Mesothelial cell of epicardium (in vitro differentiated cells): ENCODE data around the gene MAD1L1. TPM values are rescaled to one million over a fixed set of nuclear protein-coding genes. Genes with fewer than 3 reads are reported as not detected.

Experiments used
- DNase-seq, 2 experiments: peaks; one replicate each; pipeline ENCODE4 v3.0.0; 2021; ENCODE audit warnings: low spot score in 2 of 2; ENCODE audit not compliant: unreplicated experiment in 2 of 2
- H3K27ac Mint-ChIP-seq: 2 replicates; pipeline ENCODE4 v1.8.0; 2021; ENCODE audit warnings: mixed read lengths
- H3K27me3 Mint-ChIP-seq: 2 replicates; pipeline ENCODE4 v1.8.0; 2021; ENCODE audit warnings: low read depth, mixed read lengths
- H3K36me3 Mint-ChIP-seq: 2 replicates; pipeline ENCODE4 v1.8.0; 2021; ENCODE audit warnings: mixed read lengths
- H3K4me1 Mint-ChIP-seq: 2 replicates; pipeline ENCODE4 v1.8.0; 2021; ENCODE audit warnings: mixed read lengths
- H3K4me3 Mint-ChIP-seq: 2 replicates; pipeline ENCODE4 v1.8.0; 2021; ENCODE audit warnings: mild to moderate bottlenecking, moderate library complexity, mixed read lengths
- H3K9me3 Mint-ChIP-seq: 2 replicates; pipeline ENCODE4 v1.8.0; 2021; ENCODE audit warnings: mixed read lengths
- total RNA-seq: library from RNA; stranded (reverse); gene quantifications from 3 replicates; pipeline ENCODE4 v1.2.1, GENCODE V29; 2021
- TF ChIP-seq, protein P1 (sequence below): fragments of 200-600 bp; sonication (generic); IDR thresholded peaks from one replicate; pipeline ENCODE4 v1.5.0; 2021; ENCODE audit warnings: antibody characterized with exemption; ENCODE audit not compliant: unreplicated experiment

MAD1L1 gene
- total RNA-seq, 1 donor from 2014 or later: 45.0 TPM

DNA sequence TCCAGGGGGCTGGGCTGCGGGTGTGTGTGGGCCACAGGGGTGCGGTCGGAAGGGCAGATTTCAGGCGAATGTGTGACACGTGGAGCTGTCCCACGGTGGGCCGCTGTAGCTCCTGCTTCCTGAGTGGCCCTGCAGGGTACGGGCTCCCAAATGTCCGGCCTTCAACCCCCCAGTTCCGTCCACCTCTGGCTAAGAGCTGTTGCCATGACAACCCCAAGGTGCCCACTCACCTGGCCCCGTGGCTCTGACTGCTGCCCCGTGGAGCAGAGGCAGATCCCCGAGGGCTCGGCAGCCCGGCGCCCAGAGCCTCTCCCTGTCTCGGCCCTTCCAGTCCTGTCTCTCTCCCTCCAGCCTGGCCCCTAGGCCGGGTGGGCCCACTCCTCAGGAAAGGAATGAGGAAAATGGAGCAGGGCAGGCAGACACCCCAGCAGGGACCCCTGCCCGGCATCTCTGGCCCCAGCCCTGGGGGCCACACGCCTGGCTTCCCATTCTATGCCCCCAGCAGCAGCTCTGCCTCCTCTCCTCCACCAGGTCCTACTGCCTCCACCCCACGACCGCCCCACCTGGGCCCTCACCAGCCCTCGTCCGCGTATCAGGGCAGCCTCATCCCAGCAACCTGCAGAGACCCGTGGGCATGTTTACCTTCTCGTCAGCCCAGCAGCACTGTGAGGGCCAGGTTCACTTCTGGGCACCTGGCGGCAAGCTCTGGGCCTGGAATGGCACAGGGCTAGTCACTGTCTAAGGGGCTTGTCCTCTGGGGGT lies 347.1 kb downstream of the MAD1L1 start:
- Mint-ChIP-seq H3K27ac (no peak overlapping the region), H3K4me1 (no peaks in the 10 kb centered on the region), H3K9me3 (no peaks in the 10 kb centered on the region), H3K36me3 (peaks cover 13% of the 10 kb centered on the region), H3K27me3 (no peaks in the 10 kb centered on the region), H3K4me3 (no peak overlapping the region)
- DNase-seq: no peak
- TF ChIP-seq, protein P1, sequence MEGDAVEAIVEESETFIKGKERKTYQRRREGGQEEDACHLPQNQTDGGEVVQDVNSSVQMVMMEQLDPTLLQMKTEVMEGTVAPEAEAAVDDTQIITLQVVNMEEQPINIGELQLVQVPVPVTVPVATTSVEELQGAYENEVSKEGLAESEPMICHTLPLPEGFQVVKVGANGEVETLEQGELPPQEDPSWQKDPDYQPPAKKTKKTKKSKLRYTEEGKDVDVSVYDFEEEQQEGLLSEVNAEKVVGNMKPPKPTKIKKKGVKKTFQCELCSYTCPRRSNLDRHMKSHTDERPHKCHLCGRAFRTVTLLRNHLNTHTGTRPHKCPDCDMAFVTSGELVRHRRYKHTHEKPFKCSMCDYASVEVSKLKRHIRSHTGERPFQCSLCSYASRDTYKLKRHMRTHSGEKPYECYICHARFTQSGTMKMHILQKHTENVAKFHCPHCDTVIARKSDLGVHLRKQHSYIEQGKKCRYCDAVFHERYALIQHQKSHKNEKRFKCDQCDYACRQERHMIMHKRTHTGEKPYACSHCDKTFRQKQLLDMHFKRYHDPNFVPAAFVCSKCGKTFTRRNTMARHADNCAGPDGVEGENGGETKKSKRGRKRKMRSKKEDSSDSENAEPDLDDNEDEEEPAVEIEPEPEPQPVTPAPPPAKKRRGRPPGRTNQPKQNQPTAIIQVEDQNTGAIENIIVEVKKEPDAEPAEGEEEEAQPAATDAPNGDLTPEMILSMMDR: no peak

DNA sequence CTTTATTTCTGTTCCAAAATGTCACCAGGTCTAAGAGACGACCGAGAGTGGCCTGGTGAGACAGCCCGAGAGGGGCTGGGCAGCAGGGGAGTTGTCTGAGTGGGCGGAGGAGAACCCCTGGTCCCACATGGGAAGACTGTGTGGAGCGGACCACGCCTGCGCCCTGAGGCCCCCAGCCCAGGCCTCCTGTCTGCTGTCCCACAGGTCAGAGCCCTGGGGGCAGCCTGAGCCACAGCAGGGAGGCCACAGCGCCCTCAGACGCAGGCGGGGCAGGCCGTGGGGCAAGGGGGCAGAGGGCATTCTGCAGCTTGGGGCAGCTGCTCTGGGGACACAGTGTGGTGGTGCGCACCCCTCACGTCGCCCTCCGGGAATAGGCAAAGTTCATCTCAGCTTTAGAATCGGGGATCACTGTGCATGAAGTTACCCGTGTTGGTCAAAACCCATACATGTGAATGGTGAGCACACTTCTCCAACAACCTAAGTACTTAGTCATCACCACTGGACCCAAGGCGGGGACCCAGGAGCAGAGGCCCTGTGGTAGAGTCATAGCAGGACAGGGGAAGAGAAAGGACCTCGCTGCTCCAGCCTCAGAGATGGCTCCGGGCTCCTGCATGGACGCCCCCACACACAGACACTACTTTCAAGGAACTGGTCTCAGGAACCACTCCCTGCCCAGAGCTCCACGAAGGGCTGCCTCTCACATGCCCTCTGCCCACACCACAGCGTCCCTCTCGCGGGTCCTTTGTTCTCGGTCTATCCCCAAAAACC lies 348.0 kb downstream of the MAD1L1 start:
- H3K27me3 Mint-ChIP-seq: no peaks in the 10 kb centered on the region
- DNase-seq: no peak
- TF ChIP-seq, protein P1: no peak
- H3K4me3 Mint-ChIP-seq: no peak overlapping the region
- H3K36me3 Mint-ChIP-seq: peaks cover 13% of the 10 kb centered on the region
- H3K4me1 Mint-ChIP-seq: no peaks in the 10 kb centered on the region
- no peak overlapping the region for H3K27ac Mint-ChIP-seq
- H3K9me3 Mint-ChIP-seq: no peaks in the 10 kb centered on the region

DNA sequence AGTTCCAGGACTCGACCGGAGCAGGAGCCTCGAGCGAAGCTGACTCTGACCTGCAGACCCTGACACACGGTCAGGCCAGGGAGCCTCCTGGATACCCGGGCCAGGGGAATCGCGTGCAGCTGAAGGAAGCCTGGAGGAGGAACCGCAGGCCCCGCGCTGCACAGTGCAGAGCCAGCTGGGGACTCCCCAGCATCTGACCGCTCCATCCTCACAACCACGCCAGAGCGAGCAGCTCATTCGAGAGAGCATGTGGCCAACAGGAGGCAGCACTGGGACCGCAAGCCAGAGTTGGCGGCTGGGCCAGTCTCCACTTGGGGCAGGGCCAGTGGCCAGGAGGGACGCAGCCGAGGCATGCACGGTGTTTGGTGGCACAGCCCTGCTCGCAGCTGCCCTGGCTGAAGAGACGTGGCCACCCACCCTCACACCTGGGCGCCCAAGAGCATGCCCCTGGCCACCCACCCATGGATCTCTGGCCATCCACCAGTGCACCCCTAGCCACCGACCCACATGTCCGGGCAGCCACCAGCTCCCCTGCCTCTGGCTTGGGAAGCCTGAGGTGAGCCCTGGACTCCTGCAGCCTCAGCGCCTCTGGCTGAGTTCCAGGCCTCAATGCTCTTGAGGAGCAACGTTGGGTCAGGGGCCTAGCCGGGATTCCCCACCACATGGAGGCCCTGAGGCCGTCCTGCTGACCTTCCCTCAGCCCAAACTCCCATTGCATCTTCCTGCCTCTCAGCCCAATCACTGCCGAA lies 348.7 kb downstream of the MAD1L1 start:
- Mint-ChIP-seq H3K4me1 (no peaks in the 10 kb centered on the region), H3K36me3 (peaks cover 13% of the 10 kb centered on the region), H3K4me3 (no peak overlapping the region), H3K27ac (no peak overlapping the region), H3K9me3 (no peaks in the 10 kb centered on the region), H3K27me3 (no peaks in the 10 kb centered on the region)
- TF ChIP-seq, protein P1: no peak
- DNase-seq: no peak

DNA sequence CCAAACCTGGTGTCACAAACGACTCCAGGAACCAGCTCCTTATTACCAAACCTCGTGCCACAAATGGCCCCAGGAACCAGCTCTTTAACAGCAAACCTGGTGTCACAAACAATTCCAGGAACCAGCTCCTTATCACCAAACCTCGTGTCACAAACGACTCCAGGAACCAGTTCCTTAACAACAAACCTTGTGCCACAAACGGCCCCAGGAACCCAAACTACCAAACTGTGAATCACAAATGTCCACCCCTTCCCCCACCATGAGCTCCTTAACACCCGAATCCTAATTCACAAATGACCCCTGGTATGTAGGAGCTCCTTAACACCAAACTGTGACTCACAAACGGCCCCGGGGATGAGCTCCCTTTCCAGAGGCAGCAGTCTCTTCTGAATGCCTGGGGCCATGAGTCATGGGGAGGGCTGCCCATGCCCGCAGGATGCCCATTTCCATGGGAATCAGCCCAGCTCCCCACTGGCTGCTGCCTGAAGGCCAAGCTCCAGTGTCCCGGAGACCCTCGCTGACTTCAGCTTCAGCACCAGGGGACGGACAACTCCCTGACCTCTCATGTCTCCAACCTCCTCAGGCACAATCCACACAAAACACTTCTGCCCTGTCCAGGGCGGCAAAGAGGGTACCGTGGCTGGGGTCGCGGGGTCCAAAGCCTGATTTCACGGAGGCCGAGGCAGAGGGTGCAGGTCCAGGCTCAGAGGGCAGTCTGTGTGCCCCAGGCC lies 349.5 kb downstream of the MAD1L1 start:
- TF ChIP-seq, protein P1: no peak
- H3K36me3 Mint-ChIP-seq: peaks cover 13% of the 10 kb centered on the region
- H3K9me3 Mint-ChIP-seq: peaks cover 6% of the 10 kb centered on the region
- H3K4me3 Mint-ChIP-seq: no peak overlapping the region
- no peak for DNase-seq
- no peaks in the 10 kb centered on the region for H3K27me3 Mint-ChIP-seq
- H3K27ac Mint-ChIP-seq: no peak overlapping the region
- H3K4me1 Mint-ChIP-seq: no peaks in the 10 kb centered on the region

DNA sequence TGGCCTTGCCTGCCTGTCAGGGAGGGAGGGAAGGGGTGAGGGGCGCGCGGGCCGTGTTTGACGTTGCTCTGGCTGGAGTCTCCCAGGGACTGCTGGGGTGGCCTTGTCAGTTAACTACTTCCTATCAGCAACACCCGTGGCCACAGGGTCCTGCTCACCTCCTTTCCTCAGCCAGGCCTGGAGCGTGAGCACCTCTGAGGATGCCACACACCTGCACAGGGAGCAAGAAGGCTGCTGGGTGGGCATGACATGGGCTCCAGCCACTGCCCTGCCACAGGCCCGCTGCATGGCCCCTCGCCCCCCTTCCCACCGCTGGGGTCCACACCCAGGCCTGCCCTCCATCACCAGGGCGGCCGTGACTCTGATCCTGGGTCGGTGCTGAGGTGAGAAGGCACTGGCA lies 350.3 kb downstream of the MAD1L1 start:
- Mint-ChIP-seq H3K36me3 (peaks cover 11% of the 10 kb centered on the region), H3K4me1 (no peaks in the 10 kb centered on the region), H3K27me3 (no peaks in the 10 kb centered on the region), H3K9me3 (peaks cover 11% of the 10 kb centered on the region), H3K4me3 (no peak overlapping the region), H3K27ac (no peak overlapping the region)
- DNase-seq: no peak
- TF ChIP-seq, protein P1: no peak
